ENCODE measurements around the gene TBC1D5.

Gene TBC1D5

DNA sequence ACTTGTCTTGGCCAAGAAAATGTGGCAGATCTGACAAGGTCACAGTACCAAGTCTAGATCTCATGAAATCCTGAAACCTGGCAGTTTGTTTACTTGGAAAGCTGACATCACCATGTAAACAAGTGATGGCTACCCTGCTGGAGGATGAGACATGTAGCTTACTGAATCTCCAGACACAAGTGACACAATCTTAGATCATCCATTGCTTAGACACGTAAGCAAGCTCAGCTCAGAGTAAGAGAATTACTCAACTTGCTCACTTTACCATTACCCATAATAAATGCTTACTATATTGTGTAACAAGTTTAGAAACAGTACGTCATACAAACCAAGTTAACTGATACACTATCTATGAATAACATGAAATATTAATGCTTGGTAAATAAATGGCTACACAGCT, 263.8 kb downstream of the TBC1D5 start:
- TF ChIP-seq, protein P1, sequence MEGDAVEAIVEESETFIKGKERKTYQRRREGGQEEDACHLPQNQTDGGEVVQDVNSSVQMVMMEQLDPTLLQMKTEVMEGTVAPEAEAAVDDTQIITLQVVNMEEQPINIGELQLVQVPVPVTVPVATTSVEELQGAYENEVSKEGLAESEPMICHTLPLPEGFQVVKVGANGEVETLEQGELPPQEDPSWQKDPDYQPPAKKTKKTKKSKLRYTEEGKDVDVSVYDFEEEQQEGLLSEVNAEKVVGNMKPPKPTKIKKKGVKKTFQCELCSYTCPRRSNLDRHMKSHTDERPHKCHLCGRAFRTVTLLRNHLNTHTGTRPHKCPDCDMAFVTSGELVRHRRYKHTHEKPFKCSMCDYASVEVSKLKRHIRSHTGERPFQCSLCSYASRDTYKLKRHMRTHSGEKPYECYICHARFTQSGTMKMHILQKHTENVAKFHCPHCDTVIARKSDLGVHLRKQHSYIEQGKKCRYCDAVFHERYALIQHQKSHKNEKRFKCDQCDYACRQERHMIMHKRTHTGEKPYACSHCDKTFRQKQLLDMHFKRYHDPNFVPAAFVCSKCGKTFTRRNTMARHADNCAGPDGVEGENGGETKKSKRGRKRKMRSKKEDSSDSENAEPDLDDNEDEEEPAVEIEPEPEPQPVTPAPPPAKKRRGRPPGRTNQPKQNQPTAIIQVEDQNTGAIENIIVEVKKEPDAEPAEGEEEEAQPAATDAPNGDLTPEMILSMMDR (conservative IDR thresholded peaks at IDR 0.05) = no peak
- no peak overlapping the region for H3K27ac ChIP-seq

DNA sequence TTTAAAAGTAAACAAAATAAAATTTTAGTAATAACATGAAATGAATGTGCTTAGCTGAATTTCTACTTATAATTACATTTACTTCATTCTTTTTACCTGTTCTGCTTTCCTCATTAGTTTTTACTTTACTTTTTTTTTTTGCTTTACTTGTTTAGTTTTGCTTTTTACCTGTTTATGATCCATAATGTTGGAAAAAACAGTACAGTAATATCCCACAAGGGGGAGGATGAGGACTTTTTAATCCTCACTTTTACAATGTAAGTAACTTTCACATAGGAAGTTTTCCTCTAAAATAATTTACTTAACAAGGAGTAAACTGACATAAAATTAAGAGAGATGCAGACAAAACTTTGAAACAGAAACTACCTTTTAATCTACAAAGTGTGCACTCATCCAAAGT, 268.7 kb downstream of the TBC1D5 start:
- H3K27ac ChIP-seq = no peak overlapping the region
- TF ChIP-seq, protein P1 (conservative IDR thresholded peaks at IDR 0.05) = peak; percentile 62

DNA sequence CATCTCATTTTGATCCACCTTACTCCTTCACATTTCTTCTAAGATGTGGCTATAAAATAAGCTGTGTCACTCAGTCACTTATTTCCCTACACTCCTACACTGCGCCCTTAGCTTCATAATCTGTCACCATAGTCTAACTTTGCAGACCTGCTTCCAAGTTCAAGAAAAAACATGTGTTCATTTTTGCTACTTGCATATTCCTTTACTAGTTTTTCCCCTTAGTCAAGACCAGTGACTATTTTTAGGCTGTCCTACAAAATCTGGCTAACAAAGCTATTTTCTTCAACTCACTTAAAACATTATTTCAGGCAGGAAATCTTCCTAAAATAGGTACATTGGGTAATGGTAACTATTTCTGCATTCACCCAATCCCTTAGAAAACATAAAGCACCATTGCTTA, 272.5 kb downstream of the TBC1D5 start:
- H3K27ac ChIP-seq = no peak overlapping the region
- TF ChIP-seq, protein P1 (conservative IDR thresholded peaks at IDR 0.05) = no peak

DNA sequence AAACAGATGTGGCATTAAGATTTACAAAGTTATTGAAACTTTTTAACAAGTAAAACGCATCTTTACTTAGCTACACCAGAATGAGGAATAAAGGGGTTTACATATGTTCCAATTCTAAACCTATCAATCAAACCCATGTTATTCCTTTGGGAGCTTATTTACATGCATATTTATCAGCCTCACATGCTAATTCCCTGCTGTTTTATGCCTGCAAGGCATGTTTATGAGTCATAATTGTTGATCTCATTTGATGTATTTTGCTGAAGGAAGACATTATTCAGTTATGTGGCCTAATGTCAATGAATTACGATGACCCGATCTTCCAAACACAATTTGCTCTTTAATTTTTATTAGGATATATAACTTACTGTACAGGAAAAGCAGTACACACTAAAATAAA, 272.9 kb downstream of the TBC1D5 start:
- TF ChIP-seq, protein P1 (conservative IDR thresholded peaks at IDR 0.05) = no peak
- no peak overlapping the region for H3K27ac ChIP-seq

DNA sequence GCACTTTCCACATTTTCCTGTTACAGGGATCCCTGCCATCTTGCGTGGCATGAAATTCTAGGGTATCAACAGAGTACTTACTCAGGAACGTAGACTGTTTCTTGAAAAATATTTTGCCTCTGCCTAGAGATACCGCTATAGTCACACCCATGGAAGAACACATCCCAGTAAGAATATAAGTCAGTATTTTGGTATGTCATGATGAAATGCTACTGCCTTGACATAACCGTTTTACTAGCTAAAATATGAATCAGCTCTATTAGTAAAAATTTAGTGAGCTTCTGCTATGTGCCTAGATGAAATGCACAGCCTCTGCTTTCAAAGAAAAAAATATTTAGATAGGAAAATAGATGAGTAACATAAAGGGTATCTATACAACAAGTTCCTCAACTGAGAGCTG, 276.4 kb downstream of the TBC1D5 start:
- H3K27ac ChIP-seq = no peak overlapping the region
- TF ChIP-seq, protein P1 (conservative IDR thresholded peaks at IDR 0.05) = no peak

DNA sequence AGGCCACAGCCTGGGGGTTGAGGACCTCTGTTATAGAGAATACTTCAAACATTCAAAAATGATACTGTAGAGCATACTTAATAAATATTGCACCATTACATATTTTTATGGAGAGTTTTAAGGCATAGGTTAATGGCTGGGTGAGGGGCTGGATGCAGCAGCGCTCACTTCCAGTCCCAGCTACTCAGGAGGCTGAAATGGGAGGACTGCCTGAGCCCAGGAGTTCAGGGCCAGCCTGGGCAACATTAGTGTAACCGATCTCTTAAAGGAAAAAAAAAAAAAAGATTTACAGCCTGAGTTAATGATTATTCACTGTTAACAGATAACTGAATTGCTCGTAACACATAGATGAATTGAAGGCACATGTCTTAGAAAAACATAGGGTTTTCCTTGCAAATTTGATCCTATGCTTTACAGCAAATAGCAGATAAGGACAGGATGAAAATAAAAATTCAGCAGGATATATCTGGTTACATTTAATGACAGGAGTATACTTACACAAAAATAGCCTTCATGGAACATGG, 282.9 kb downstream of the TBC1D5 start:
- H3K27ac ChIP-seq = peak overlapping the region; percentile 70
- TF ChIP-seq, protein P1 (conservative IDR thresholded peaks at IDR 0.05) = no peak

DNA sequence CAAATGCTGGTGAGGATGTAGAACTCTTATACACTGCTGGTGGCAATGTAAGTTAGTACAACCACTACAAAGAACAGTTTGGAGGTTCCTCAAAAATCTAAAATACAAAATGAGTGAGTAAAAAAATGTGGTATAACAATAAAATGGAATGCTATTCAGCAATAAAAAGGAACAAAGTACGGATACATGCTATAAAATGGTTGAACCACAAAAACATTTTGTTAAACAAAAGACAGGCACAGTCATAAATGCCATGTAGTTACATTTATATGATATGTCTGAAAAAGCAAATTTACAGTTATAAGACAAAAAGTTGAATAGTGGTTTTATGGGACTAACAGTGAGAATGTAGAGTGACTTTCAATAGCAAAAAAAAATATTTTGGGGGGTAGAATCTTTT, 285.8 kb downstream of the TBC1D5 start:
- TF ChIP-seq, protein P1 (conservative IDR thresholded peaks at IDR 0.05) = no peak

More for the DNA sequence above, 285.8 kb downstream of the TBC1D5 start:
- H3K27ac ChIP-seq = no peak overlapping the region
